ENCODE data around the gene DGUOK.

GRCh38 chr2:73930386-73930785, 3.7 kb downstream of the DGUOK start:
- TF ChIP-seq CTCF (conservative IDR thresholded peaks at IDR 0.05 in 1 of 2, IDR thresholded peaks at IDR 0.05 in 1 of 2; ENCODE audit: low read depth in 1 of 2, low read length in 2 of 2) (no peak), EZH2 (IDR thresholded peaks at IDR 0.05; ENCODE audit: low read length, missing control alignments) (no peak)

All from fibroblast of lung (primary cell).